Effector memory CD8-positive, alpha-beta T cell (primary cell): Measurements from ENCODE around the gene ZCCHC9.
A peak's percentile ranks its signal among the peaks of the same experiment; 100 is the strongest.
"Not testable (repeated sequence)": the region's sequence is repeated elsewhere in the genome, so short reads cannot be mapped to it uniquely, and the experiment has no call there.

Experiments
- ATAC-seq: fragments of 150-1000 bp; cut with Tn5 transposase; replicated peaks from 2 replicates; pipeline ENCODE4 v1.10.0; 2021; ENCODE audit warnings: mild to moderate bottlenecking, moderate library complexity
- DNase-seq, 3 experiments: peaks; one replicate each; pipeline ENCODE4 v3.0.0; 2021
- H3K27ac Mint-ChIP-seq, 2 donors: one replicate each; pipeline ENCODE4 v1.8.0; 2022; ENCODE audit warnings: mild to moderate bottlenecking in 2 of 2, mixed read lengths in 2 of 2, moderate library complexity in 2 of 2
- H3K27me3 Mint-ChIP-seq, 2 donors: one replicate each; pipeline ENCODE4 v1.8.0; 2022; ENCODE audit warnings: mixed read lengths in 2 of 2
- H3K36me3 Mint-ChIP-seq: one replicate; pipeline ENCODE4 v1.8.0; 2022; ENCODE audit warnings: mild to moderate bottlenecking, moderate library complexity, mixed read lengths; ENCODE audit not compliant: insufficient read depth
- H3K4me1 Mint-ChIP-seq, 2 donors: one replicate each; pipeline ENCODE4 v1.8.0; 2022; ENCODE audit warnings: low read depth in 2 of 2, mixed read lengths in 2 of 2
- H3K4me3 Mint-ChIP-seq, 2 donors: one replicate each; pipeline ENCODE4 v1.8.0; 2022; ENCODE audit warnings: mild to moderate bottlenecking in 2 of 2, mixed read lengths in 2 of 2, moderate library complexity in 2 of 2
- H3K9me3 Mint-ChIP-seq, 2 donors: one replicate each; pipeline ENCODE4 v1.8.0; 2022; ENCODE audit warnings: mixed read lengths in 2 of 2

Gene ZCCHC9

GRCh38 chr5:81286059-81286617 lies 15.2 kb upstream of the ZCCHC9 start:
- Mint-ChIP-seq H3K9me3 (no peaks in the 10 kb centered on the region), H3K36me3 (no peaks in the 10 kb centered on the region), H3K4me3 (no peak overlapping the region), H3K4me1 (peaks cover 16 to 39% of the 10 kb centered on the region in 2 donors), H3K27me3 (no peaks in the 10 kb centered on the region), H3K27ac (no peak overlapping the region)
- ATAC-seq = no peak
- no peak for DNase-seq

- peaks cover 0 to under 1% of the 10 kb centered on the region in 2 donors for H3K9me3 Mint-ChIP-seq
- no peaks in the 10 kb centered on the region for H3K27me3 Mint-ChIP-seq
- no peaks in the 10 kb centered on the region for H3K36me3 Mint-ChIP-seq
- ATAC-seq = peak; percentile 66
- peak overlapping the region in 1 of 2 donors; percentile 29 for H3K27ac Mint-ChIP-seq
- peaks cover 19 to 52% of the 10 kb centered on the region in 2 donors for H3K4me1 Mint-ChIP-seq
- H3K4me3 Mint-ChIP-seq = peak overlapping the region; percentile 47 to 60
- DNase-seq = no peak
These were observed 13.4 kb upstream of the ZCCHC9 start for GRCh38 chr5:81288021-81288433.

GRCh38 chr5:81290146-81290545 lies 11.2 kb upstream of the ZCCHC9 start:
- Mint-ChIP-seq H3K4me1 (peaks cover 21 to 50% of the 10 kb centered on the region in 2 donors), H3K27me3 (no peaks in the 10 kb centered on the region), H3K4me3 (no peak overlapping the region), H3K36me3 (no peaks in the 10 kb centered on the region), H3K9me3 (peaks cover 0 to 2% of the 10 kb centered on the region in 2 donors), H3K27ac (no peak overlapping the region)
- DNase-seq (no peak), ATAC-seq (no peak)

GRCh38 chr5:81292130-81292529 lies 9.3 kb upstream of the ZCCHC9 start:
- Mint-ChIP-seq H3K36me3 (no peaks in the 10 kb centered on the region), H3K27ac (no peak overlapping the region), H3K4me1 (peaks cover 15 to 42% of the 10 kb centered on the region in 2 donors), H3K4me3 (no peak overlapping the region), H3K27me3 (no peaks in the 10 kb centered on the region), H3K9me3 (peaks cover 0 to 2% of the 10 kb centered on the region in 2 donors)
- ATAC-seq = peak; percentile 47
- DNase-seq = no peak

- not testable (repeated sequence) for ATAC-seq, H3K9me3 Mint-ChIP-seq, H3K4me3 Mint-ChIP-seq, DNase-seq, H3K27me3 Mint-ChIP-seq, H3K36me3 Mint-ChIP-seq, H3K27ac Mint-ChIP-seq
- H3K4me1 Mint-ChIP-seq = peaks cover 14 to 33% of the 10 kb centered on the region in 2 donors
These were observed 7.4 kb upstream of the ZCCHC9 start for GRCh38 chr5:81294021-81294420.

GRCh38 chr5:81297531-81297930 lies 3.9 kb upstream of the ZCCHC9 start:
- Mint-ChIP-seq H3K36me3 (peaks cover 6% of the 10 kb centered on the region), H3K27me3 (no peaks in the 10 kb centered on the region), H3K4me1 (peaks cover 22 to 28% of the 10 kb centered on the region in 2 donors), H3K4me3 (no peak overlapping the region), H3K9me3 (peaks cover 0 to 2% of the 10 kb centered on the region in 2 donors), H3K27ac (no peak overlapping the region)
- DNase-seq (no peak), ATAC-seq (no peak)

GRCh38 chr5:81300921-81301270 lies 491 bp upstream of the ZCCHC9 start:
- Mint-ChIP-seq H3K4me1 (peaks cover 26 to 27% of the 10 kb centered on the region in 2 donors), H3K27me3 (no peaks in the 10 kb centered on the region), H3K36me3 (peaks cover 16% of the 10 kb centered on the region), H3K27ac (peak overlapping the region; percentile 94 to 97), H3K4me3 (peak overlapping the region; percentile 94), H3K9me3 (no peaks in the 10 kb centered on the region)
- no peak for ATAC-seq
- no peak for DNase-seq

- DNase-seq (no peak), ATAC-seq (no peak)
- Mint-ChIP-seq H3K9me3 (no peaks in the 10 kb centered on the region), H3K27me3 (no peaks in the 10 kb centered on the region), H3K4me1 (peaks cover 25 to 26% of the 10 kb centered on the region in 2 donors), H3K4me3 (peak overlapping the region; percentile 94), H3K27ac (peak overlapping the region; percentile 94 to 97), H3K36me3 (peaks cover 16% of the 10 kb centered on the region)
These were observed 1.2 kb downstream of the ZCCHC9 start for GRCh38 chr5:81302596-81302995.

- no peak for DNase-seq
- Mint-ChIP-seq H3K9me3 (no peaks in the 10 kb centered on the region), H3K36me3 (peaks cover 16% of the 10 kb centered on the region), H3K27ac (no peak overlapping the region), H3K4me1 (peaks cover 23 to 26% of the 10 kb centered on the region in 2 donors), H3K4me3 (peak overlapping the region in 1 of 2 donors; percentile 54), H3K27me3 (no peaks in the 10 kb centered on the region)
- no peak for ATAC-seq
These were observed 2.2 kb downstream of the ZCCHC9 start for GRCh38 chr5:81303563-81303962.

- no peaks in the 10 kb centered on the region for H3K27me3 Mint-ChIP-seq
- H3K4me1 Mint-ChIP-seq = peaks cover 13% of the 10 kb centered on the region in 2 donors
- H3K9me3 Mint-ChIP-seq = no peaks in the 10 kb centered on the region
- H3K4me3 Mint-ChIP-seq = no peak overlapping the region
- peaks cover 35% of the 10 kb centered on the region for H3K36me3 Mint-ChIP-seq
- DNase-seq (no peak), ATAC-seq (no peak)
- no peak overlapping the region for H3K27ac Mint-ChIP-seq
These were observed 4.4 kb downstream of the ZCCHC9 start for GRCh38 chr5:81305785-81306184.

- Mint-ChIP-seq H3K4me3 (no peak overlapping the region), H3K27ac (peak overlapping the region in 1 of 2 donors; percentile 55), H3K36me3 (peaks cover 32% of the 10 kb centered on the region), H3K9me3 (no peaks in the 10 kb centered on the region), H3K4me1 (peaks cover 3% of the 10 kb centered on the region in 2 donors), H3K27me3 (no peaks in the 10 kb centered on the region)
- DNase-seq = no peak
- ATAC-seq = no peak
These were observed 7.4 kb downstream of the ZCCHC9 start for GRCh38 chr5:81308836-81309235.

GRCh38 chr5:81310402-81311063 lies 9.1 kb downstream of the ZCCHC9 start:
- ATAC-seq (no peak), DNase-seq (no peak)
- Mint-ChIP-seq H3K36me3 (peaks cover 37% of the 10 kb centered on the region), H3K4me3 (no peak overlapping the region), H3K4me1 (peaks cover 0 to 1% of the 10 kb centered on the region in 2 donors), H3K27me3 (no peaks in the 10 kb centered on the region), H3K27ac (peak overlapping the region in 1 of 2 donors; percentile 15), H3K9me3 (no peaks in the 10 kb centered on the region)

GRCh38 chr5:81313278-81313677 lies 11.9 kb downstream of the ZCCHC9 start:
- Mint-ChIP-seq H3K36me3 (peaks cover 37% of the 10 kb centered on the region), H3K4me3 (no peak overlapping the region), H3K27me3 (no peaks in the 10 kb centered on the region), H3K27ac (peak overlapping the region in 1 of 2 donors; percentile 49), H3K9me3 (no peaks in the 10 kb centered on the region), H3K4me1 (peaks cover 0 to 1% of the 10 kb centered on the region in 2 donors)
- DNase-seq (no peak), ATAC-seq (no peak)

GRCh38 chr5:81313686-81314085 lies 12.3 kb downstream of the ZCCHC9 start:
- Mint-ChIP-seq H3K36me3 (peaks cover 37% of the 10 kb centered on the region), H3K4me3 (no peak overlapping the region), H3K27me3 (no peaks in the 10 kb centered on the region), H3K27ac (no peak overlapping the region), H3K4me1 (peaks cover 0 to 1% of the 10 kb centered on the region in 2 donors), H3K9me3 (no peaks in the 10 kb centered on the region)
- ATAC-seq (no peak), DNase-seq (no peak)
